Activated CD8-positive, alpha-beta memory T cell treated with anti-CD3 and anti-CD28 coated beads, Interleukin-2, amount 50 U/mL, for 48 hours (primary cell): ENCODE results near the gene FAM81A.
A peak's percentile ranks its signal among the peaks of the same experiment; 100 is the strongest.
"Not testable (repeated sequence)": the region's sequence is repeated elsewhere in the genome, so short reads cannot be mapped to it uniquely, and the experiment has no call there.

Source experiments
- DNase-seq: peaks from one replicate; pipeline ENCODE4 v3.0.0-alpha.2; 2020

The FAM81A gene

GRCh38 chr15:59492389-59493377 is 54.7 kb downstream of the FAM81A start:
- peak; percentile 68 for DNase-seq

- no peak for DNase-seq
Observed at GRCh38 chr15:59501597-59501996, 63.6 kb downstream of the FAM81A start.

GRCh38 chr15:59515190-59515589 is 77.2 kb downstream of the FAM81A start:
- no peak for DNase-seq

- DNase-seq = no peak
Observed at GRCh38 chr15:59516655-59517461, 78.9 kb downstream of the FAM81A start.

GRCh38 chr15:59519329-59519728 is 81.3 kb downstream of the FAM81A start:
- no peak for DNase-seq

GRCh38 chr15:59521443-59521842 is 83.5 kb downstream of the FAM81A start:
- DNase-seq = no peak

GRCh38 chr15:59522988-59523461 is 85.0 kb downstream of the FAM81A start:
- no peak for DNase-seq

GRCh38 chr15:59523702-59524101 is 85.7 kb downstream of the FAM81A start:
- DNase-seq = no peak

GRCh38 chr15:59524331-59524731 is 86.3 kb downstream of the FAM81A start:
- no peak for DNase-seq

- not testable (repeated sequence) for DNase-seq
Observed at GRCh38 chr15:59526466-59526865, 88.5 kb downstream of the FAM81A start.

- DNase-seq = no peak
Observed at GRCh38 chr15:59528429-59528828, 90.4 kb downstream of the FAM81A start.

- peak; percentile 78 for DNase-seq
Observed at GRCh38 chr15:59528961-59529402, 91.0 kb downstream of the FAM81A start.

GRCh38 chr15:59531066-59531675 is 93.2 kb downstream of the FAM81A start:
- DNase-seq = no peak

- no peak for DNase-seq
Observed at GRCh38 chr15:59532770-59533379, 94.9 kb downstream of the FAM81A start.

- DNase-seq = no peak
Observed at GRCh38 chr15:59536553-59536952, 98.6 kb downstream of the FAM81A start.

- no peak for DNase-seq
Observed at GRCh38 chr15:59537403-59537802, 99.4 kb downstream of the FAM81A start.

GRCh38 chr15:59538494-59538893 is 100.5 kb downstream of the FAM81A start:
- no peak for DNase-seq

- no peak for DNase-seq
Observed at GRCh38 chr15:59539799-59540198, 101.8 kb downstream of the FAM81A start.

GRCh38 chr15:59540654-59541053 is 102.7 kb downstream of the FAM81A start:
- no peak for DNase-seq

GRCh38 chr15:59541750-59542149 is 103.8 kb downstream of the FAM81A start:
- no peak for DNase-seq

GRCh38 chr15:59543721-59544547 is 105.9 kb downstream of the FAM81A start:
- no peak for DNase-seq

GRCh38 chr15:59545573-59545972 is 107.6 kb downstream of the FAM81A start:
- DNase-seq = no peak
